ENCODE results near the gene ZNF138. TPM values are rescaled to one million over a fixed set of nuclear protein-coding genes. Genes with fewer than 3 reads are reported as not detected.

The ZNF138 gene
- total and polyA plus RNA-seq, 10 of the 15 experiments (the other 5 are each of a cell fraction or from before 2014, with no cell fraction given), result 5.9 to 14.9 (median 12.4) TPM

DNA sequence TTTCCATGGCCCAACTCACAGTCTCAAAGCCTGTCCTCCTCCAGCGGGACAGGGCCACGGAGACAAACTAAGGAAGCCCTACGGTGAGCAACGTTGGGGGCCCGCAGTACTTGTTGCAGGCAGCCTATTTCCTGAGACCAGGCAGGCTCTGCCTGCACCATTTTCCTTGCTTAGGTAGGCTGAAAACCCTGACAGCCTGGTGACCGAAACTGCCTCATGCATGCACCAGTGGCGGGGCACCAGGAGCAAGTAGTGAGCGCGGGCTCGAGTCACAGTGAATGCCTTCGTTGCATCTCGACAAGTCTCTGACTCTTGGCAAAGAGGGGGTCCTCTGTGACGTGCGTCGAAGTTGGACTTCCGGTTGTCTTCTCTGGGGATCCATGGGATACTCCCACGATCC is 85.6 kb downstream of the ZNF138 start:
- WGBS (ENCODE audit: insufficient coverage, insufficient replicate concordance, low lambda C conversion rate, missing lambda C conversion rate), result 75% methylated on average over 17 of the region's 17 CpGs
- ChIA-PET POLR2A (no interaction called here), RAD21 (ENCODE audit: unreplicated experiment) (no interaction called here), CTCF (no interaction called here), SMC1A (ENCODE audit: uncharacterized antibody, unreplicated experiment) (no interaction called here)
- H3K4me2 ChIP-seq (ENCODE audit: control insufficient read depth, insufficient read depth), result no peak overlapping the region
- no peak for DNase-seq (ENCODE audit: low read depth, low spot score)
- no peak for FAIRE-seq
- no peaks in the 10 kb centered on the region for H3K27me3 ChIP-seq (replicated peaks in 1 of 2; ENCODE audit: control insufficient read depth in 2 of 2, insufficient read depth in 2 of 2, low read length in 1 of 2)
- no TSS peak for BruUV-seq (replicated peaks)
- intact Hi-C loops (cut with micrococcal nuclease; ENCODE audit: unreplicated experiment) (no loop called here), in situ Hi-C loops (cut with MboI) (no loop called here)
- H3K36me3 ChIP-seq (ENCODE audit: control insufficient read depth in 2 of 2, insufficient read depth in 2 of 2, low read length in 1 of 2), result no peaks in the 10 kb centered on the region
- H3K9me3 ChIP-seq (replicated peaks; ENCODE audit: control insufficient read depth, insufficient read depth, low read length), result peaks cover 6% of the 10 kb centered on the region; the same call in 1 of the 3 replicates
- no peak overlapping the region for H3K9ac ChIP-seq (ENCODE audit: control insufficient read depth, insufficient read depth, low read length)
- TF ChIP-seq CBFB (IDR thresholded peaks at IDR 0.05; ENCODE audit: low read depth), result no peak
- no peak for TF ChIP-seq SP1 (IDR thresholded peaks at IDR 0.05; ENCODE audit: low read depth, low read length)
- TF ChIP-seq CHD1 (IDR thresholded peaks at IDR 0.05; ENCODE audit: low read depth, low read length), result no peak
- TF ChIP-seq PAX8 (IDR thresholded peaks at IDR 0.05), result no peak
- TF ChIP-seq TCF7 (IDR thresholded peaks at IDR 0.05; ENCODE audit: borderline replicate concordance), result no peak
- no peak for TF ChIP-seq ZBED1 (IDR thresholded peaks at IDR 0.05; ENCODE audit: borderline replicate concordance)
- H3K4me1 ChIP-seq (ENCODE audit: control insufficient read depth, insufficient read depth, low read length), result no peaks in the 10 kb centered on the region
- H3K27ac ChIP-seq (ENCODE audit: control insufficient read depth, insufficient read depth), result no peak overlapping the region
- H2AFZ ChIP-seq (ENCODE audit: control insufficient read depth, low read depth, low read length), result no peak overlapping the region
- ATAC-seq, result no peak
- H4K20me1 ChIP-seq (ENCODE audit: control insufficient read depth, insufficient read depth), result no peaks in the 10 kb centered on the region
- H3K4me3 ChIP-seq, result no peak overlapping the region
- no peaks in the 10 kb centered on the region for H3K79me2 ChIP-seq (ENCODE audit: control insufficient read depth, insufficient read depth, low read length)

- Histone ChIP-seq H3K4me3 (no peak overlapping the region), H3K27me3 (replicated peaks in 1 of 2; ENCODE audit: control insufficient read depth in 2 of 2, insufficient read depth in 2 of 2, low read length in 1 of 2) (no peaks in the 10 kb centered on the region), H2AFZ (ENCODE audit: control insufficient read depth, low read depth, low read length) (no peak overlapping the region), H3K9ac (ENCODE audit: control insufficient read depth, insufficient read depth, low read length) (no peak overlapping the region), H3K4me2 (ENCODE audit: control insufficient read depth, insufficient read depth) (no peak overlapping the region), H3K4me1 (ENCODE audit: control insufficient read depth, insufficient read depth, low read length) (no peaks in the 10 kb centered on the region), H4K20me1 (ENCODE audit: control insufficient read depth, insufficient read depth) (no peaks in the 10 kb centered on the region), H3K27ac (ENCODE audit: control insufficient read depth, insufficient read depth) (no peak overlapping the region), H3K79me2 (ENCODE audit: control insufficient read depth, insufficient read depth, low read length) (no peaks in the 10 kb centered on the region), H3K9me3 (replicated peaks; ENCODE audit: control insufficient read depth, insufficient read depth, low read length) (peaks cover 7% of the 10 kb centered on the region; the same call in 1 of the 3 replicates), H3K36me3 (ENCODE audit: control insufficient read depth in 2 of 2, insufficient read depth in 2 of 2, low read length in 1 of 2) (no peaks in the 10 kb centered on the region)
- ChIA-PET SMC1A (ENCODE audit: uncharacterized antibody, unreplicated experiment) (no interaction called here), POLR2A (no interaction called here), CTCF (no interaction called here), RAD21 (ENCODE audit: unreplicated experiment) (no interaction called here)
- in situ Hi-C loops (cut with MboI), result no loop called here
- ATAC-seq (no peak), DNase-seq (ENCODE audit: low read depth, low spot score) (no peak), FAIRE-seq (no peak)
- no TSS peak for BruUV-seq (replicated peaks)
- intact Hi-C loops (cut with micrococcal nuclease; ENCODE audit: unreplicated experiment), result no loop called here
- WGBS (ENCODE audit: insufficient coverage, insufficient replicate concordance, low lambda C conversion rate, missing lambda C conversion rate), result 78% methylated on average over 38 of the region's 38 CpGs
- TF ChIP-seq YY1 (IDR thresholded peaks at IDR 0.05; ENCODE audit: low read depth, low read length) (no peak), ZNF207 (IDR thresholded peaks at IDR 0.05; ENCODE audit: borderline replicate concordance) (no peak), NFIC (IDR thresholded peaks at IDR 0.05; ENCODE audit: low read depth, low read length) (no peak), KDM1A (IDR thresholded peaks at IDR 0.05; ENCODE audit: borderline replicate concordance) (no peak), TARDBP (IDR thresholded peaks at IDR 0.05; ENCODE audit: borderline replicate concordance) (no peak), CHD4 (IDR thresholded peaks at IDR 0.05) (no peak), SMARCA5 (IDR thresholded peaks at IDR 0.05) (no peak), BACH1 (IDR thresholded peaks at IDR 0.05; ENCODE audit: borderline replicate concordance) (no peak), TCF12 (IDR thresholded peaks at IDR 0.05; ENCODE audit: low read depth, low read length) (no peak), BRCA1 (IDR thresholded peaks at IDR 0.05; ENCODE audit: low read depth, low read length) (no peak)
- TF ChIP-seq, protein P1, sequence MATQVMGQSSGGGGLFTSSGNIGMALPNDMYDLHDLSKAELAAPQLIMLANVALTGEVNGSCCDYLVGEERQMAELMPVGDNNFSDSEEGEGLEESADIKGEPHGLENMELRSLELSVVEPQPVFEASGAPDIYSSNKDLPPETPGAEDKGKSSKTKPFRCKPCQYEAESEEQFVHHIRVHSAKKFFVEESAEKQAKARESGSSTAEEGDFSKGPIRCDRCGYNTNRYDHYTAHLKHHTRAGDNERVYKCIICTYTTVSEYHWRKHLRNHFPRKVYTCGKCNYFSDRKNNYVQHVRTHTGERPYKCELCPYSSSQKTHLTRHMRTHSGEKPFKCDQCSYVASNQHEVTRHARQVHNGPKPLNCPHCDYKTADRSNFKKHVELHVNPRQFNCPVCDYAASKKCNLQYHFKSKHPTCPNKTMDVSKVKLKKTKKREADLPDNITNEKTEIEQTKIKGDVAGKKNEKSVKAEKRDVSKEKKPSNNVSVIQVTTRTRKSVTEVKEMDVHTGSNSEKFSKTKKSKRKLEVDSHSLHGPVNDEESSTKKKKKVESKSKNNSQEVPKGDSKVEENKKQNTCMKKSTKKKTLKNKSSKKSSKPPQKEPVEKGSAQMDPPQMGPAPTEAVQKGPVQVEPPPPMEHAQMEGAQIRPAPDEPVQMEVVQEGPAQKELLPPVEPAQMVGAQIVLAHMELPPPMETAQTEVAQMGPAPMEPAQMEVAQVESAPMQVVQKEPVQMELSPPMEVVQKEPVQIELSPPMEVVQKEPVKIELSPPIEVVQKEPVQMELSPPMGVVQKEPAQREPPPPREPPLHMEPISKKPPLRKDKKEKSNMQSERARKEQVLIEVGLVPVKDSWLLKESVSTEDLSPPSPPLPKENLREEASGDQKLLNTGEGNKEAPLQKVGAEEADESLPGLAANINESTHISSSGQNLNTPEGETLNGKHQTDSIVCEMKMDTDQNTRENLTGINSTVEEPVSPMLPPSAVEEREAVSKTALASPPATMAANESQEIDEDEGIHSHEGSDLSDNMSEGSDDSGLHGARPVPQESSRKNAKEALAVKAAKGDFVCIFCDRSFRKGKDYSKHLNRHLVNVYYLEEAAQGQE (IDR thresholded peaks at IDR 0.05; ENCODE audit: low read depth, low read length), result no peak
Observed at GRCh38 chr7:64880322-64881297, 86.4 kb downstream of the ZNF138 start.
